T-cell (primary cell): ENCODE data around the gene GOLGA6C. TPM values are rescaled to one million over a fixed set of nuclear protein-coding genes. Genes with fewer than 3 reads are reported as not detected.
A peak's percentile ranks its signal among the peaks of the same experiment; 100 is the strongest.
"Not testable (repeated sequence)": the region's sequence is repeated elsewhere in the genome, so short reads cannot be mapped to it uniquely, and the experiment has no call there.

Experiments used
- ATAC-seq, 4 experiments: fragments of 200-7000 bp in 3 of 4; fragments of 150-1000 bp in 1 of 4; cut with Tn5 transposase; replicated peaks in 1 of 4; 1 replicate in 3 of 4; 2 replicates in 1 of 4; pipeline ENCODE4 v1.10.0; 2021; ENCODE audit warnings: moderate library complexity in 3 of 4, mild to moderate bottlenecking in 2 of 4, moderate number of reproducible peaks in 1 of 4
- CTCF ChIA-PET, 2 donors: fragments of 300-600 bp; sonication (Branson Sonifier 250); formaldehyde crosslinking; loops; one replicate each; lab custom pipeline; 2022; ENCODE audit warnings: antibody characterized with exemption in 2 of 2; lab: Charles Lee
- POLR2A ChIA-PET, 2 donors: fragments of 300-600 bp; sonication (Branson Sonifier 250); formaldehyde crosslinking; loops; one replicate each; lab custom pipeline; 2022; ENCODE audit warnings: antibody characterized with exemption in 2 of 2; lab: Charles Lee
- DNase-seq, 35 experiments: peaks; one replicate each; pipeline versions ENCODE4 v3.0.0 to v3.0.0-alpha.2; 2013 to 2023
- H3K27ac ChIP-seq: one replicate; pipeline ENCODE4 v1.5.1; 2013; ENCODE audit warnings: low read length
- H3K27me3 ChIP-seq, 2 experiments: replicated peaks in 1 of 2; 1 replicate in 1 of 2; 2 replicates in 1 of 2; pipeline versions ENCODE4 v1.6.1 to v1.7.0; 2013; ENCODE audit warnings: low read length in 1 of 2, mixed read lengths in 1 of 2; ENCODE audit not compliant: control insufficient read depth in 2 of 2, insufficient read depth in 2 of 2; ENCODE audit errors: extremely low read depth in 1 of 2
- H3K36me3 ChIP-seq, 2 donors: 1 replicate in 1 of 2; 2 replicates in 1 of 2; pipeline versions ENCODE4 v1.6.1 to v1.7.0; 2013; ENCODE audit warnings: low read length in 1 of 2; ENCODE audit not compliant: control insufficient read depth in 2 of 2, insufficient read depth in 1 of 2; ENCODE audit errors: extremely low read depth in 1 of 2
- H3K4me1 ChIP-seq, 2 experiments: 1 replicate in 1 of 2; 2 replicates in 1 of 2; pipeline versions ENCODE4 v1.6.1 to v1.7.0; 2013; ENCODE audit warnings: low read length in 2 of 2, mixed read lengths in 1 of 2; ENCODE audit not compliant: insufficient read depth in 2 of 2, control insufficient read depth in 1 of 2; ENCODE audit errors: extremely low read depth in 1 of 2
- H3K4me3 ChIP-seq, 2 donors: 1 replicate in 1 of 2; 2 replicates in 1 of 2; pipeline versions ENCODE4 v1.5.1 to v1.7.0; 2013; ENCODE audit warnings: mild to moderate bottlenecking in 2 of 2, low read length in 1 of 2, moderate library complexity in 1 of 2; ENCODE audit not compliant: control insufficient read depth in 1 of 2; ENCODE audit errors: extremely low read depth in 1 of 2
- H3K9me3 ChIP-seq: 2 replicates; pipeline ENCODE4 v1.7.0; 2013
- H3K27ac Mint-ChIP-seq, 2 donors: one replicate each; pipeline ENCODE4 v1.8.0; 2020 to 2021; ENCODE audit warnings: mild to moderate bottlenecking in 2 of 2, mixed read lengths in 2 of 2
- H3K27me3 Mint-ChIP-seq, 2 donors: one replicate each; pipeline ENCODE4 v1.8.0; 2021 to 2022; ENCODE audit warnings: mixed read lengths in 2 of 2
- H3K36me3 Mint-ChIP-seq: one replicate; pipeline ENCODE4 v1.8.0; 2021; ENCODE audit warnings: mixed read lengths
- H3K4me1 Mint-ChIP-seq, 3 donors: one replicate each; pipeline ENCODE4 v1.8.0; 2020 to 2022; ENCODE audit warnings: mixed read lengths in 3 of 3, mild to moderate bottlenecking in 1 of 3
- H3K4me3 Mint-ChIP-seq, 3 donors: one replicate each; pipeline ENCODE4 v1.8.0; 2020 to 2022; ENCODE audit warnings: mild to moderate bottlenecking in 3 of 3, mixed read lengths in 3 of 3, moderate library complexity in 3 of 3
- H3K9me3 Mint-ChIP-seq, 3 donors: one replicate each; pipeline ENCODE4 v1.8.0; 2020 to 2022; ENCODE audit warnings: mixed read lengths in 3 of 3
- WGBS: methylation state at CpG from one replicate; pipeline ENCODE4 v1.1.5; 2013; ENCODE audit warnings: missing lambda C conversion rate; ENCODE audit not compliant: insufficient coverage; 5-methylcytosine and 5-hydroxymethylcytosine counted together
- total RNA-seq, 35 experiments: library from RNA in 6 of 35; stranded (reverse) in 6 of 35; fragments of 120-200 nt in 1 of 35; gene quantifications; one replicate each; pipeline versions ENCODE4 v1.2.1 to v1.2.4 and lab custom pipeline; 2013 to 2026

GOLGA6C gene
- total RNA-seq = not detected
- not detected for total RNA-seq (2013)
- 0 to 0.18 (median 0) reads per million in 29 experiments for total RNA-seq (lab: John Stamatoyannopoulos, UW)

- H3K27ac Mint-ChIP-seq, H3K36me3 Mint-ChIP-seq, ATAC-seq, DNase-seq, H3K4me3 Mint-ChIP-seq, H3K36me3 ChIP-seq, POLR2A ChIA-PET, H3K27me3 Mint-ChIP-seq, H3K4me3 ChIP-seq, CTCF ChIA-PET, H3K4me1 ChIP-seq, H3K9me3 Mint-ChIP-seq, H3K27ac ChIP-seq, H3K9me3 ChIP-seq, H3K27me3 ChIP-seq, H3K4me1 Mint-ChIP-seq: not testable (repeated sequence)
- WGBS = no CpG with 5 or more reads among the region's 2 CpGs
Measured at GRCh38 chr15:75258034-75258433, at the start of gene GOLGA6C. Gene GOLGA6C, plus strand, starts transcription at chr15:75258334. Its CDS starts 265 bp downstream, at chr15:75258599.

GRCh38 chr15:75208501-75209288 is 49.4 kb upstream of the GOLGA6C start:
- Mint-ChIP-seq H3K36me3 (peaks cover 21% of the 10 kb centered on the region), H3K4me1 (peaks cover 34 to 45% (median 40%) of the 10 kb centered on the region in 3 donors), H3K27ac (peak overlapping the region in 1 of 2 donors; percentile 66), H3K9me3 (no peaks in the 10 kb centered on the region), H3K4me3 (no peak overlapping the region), H3K27me3 (no peaks in the 10 kb centered on the region)
- DNase-seq (no peak), ATAC-seq (no peak)
- Histone ChIP-seq H3K9me3 (no peaks in the 10 kb centered on the region), H3K27ac (no peak overlapping the region), H3K27me3 (peaks cover 0 to 2% of the 10 kb centered on the region in 2 experiments), H3K4me1 (peaks cover 5 to 35% of the 10 kb centered on the region in 2 experiments), H3K4me3 (no peak overlapping the region), H3K36me3 (peaks cover 41 to 71% of the 10 kb centered on the region in 2 donors)
- CTCF ChIA-PET = interaction anchor here (0.6 to 1.0 kb wide), 3 partner anchors 97 to 288 kb away, joined by 3 to 4 read pairs (median 4); partner anchors contain the start of gene PPCDC (in 1 of the 2)
- 95% methylated on average over 31 of the region's 32 CpGs for WGBS
- POLR2A ChIA-PET = interaction anchor here in 1 of 2 donors (0.5 to 0.6 kb wide), 2 partner anchors 38 to 155 kb away, joined by 5 to 7 read pairs; no protein-coding TSS in a partner anchor

GRCh38 chr15:75209289-75209676 is 48.9 kb upstream of the GOLGA6C start:
- no peak overlapping the region for H3K4me3 ChIP-seq

GRCh38 chr15:75210811-75211230 is 47.3 kb upstream of the GOLGA6C start:
- no peak for ATAC-seq
- POLR2A ChIA-PET = no interaction called here

More at GRCh38 chr15:75209289-75209676, 48.9 kb upstream of the GOLGA6C start:
- Mint-ChIP-seq H3K36me3 (peaks cover 21% of the 10 kb centered on the region), H3K4me3 (no peak overlapping the region), H3K9me3 (no peaks in the 10 kb centered on the region), H3K27ac (peak overlapping the region in 1 of 2 donors; percentile 66), H3K4me1 (peaks cover 28 to 39% (median 34%) of the 10 kb centered on the region in 3 donors), H3K27me3 (no peaks in the 10 kb centered on the region)
- H3K4me1 ChIP-seq = peaks cover 0 to 29% of the 10 kb centered on the region in 2 experiments
- no peak overlapping the region for H3K27ac ChIP-seq
- 80% methylated on average over 7 of the region's 8 CpGs for WGBS
- peaks cover 0 to 2% of the 10 kb centered on the region in 2 experiments for H3K27me3 ChIP-seq
- ATAC-seq (no peak), DNase-seq (no peak)
- no peaks in the 10 kb centered on the region for H3K9me3 ChIP-seq
- ChIA-PET CTCF (interaction anchor here (0.6 to 1.0 kb wide), 2 partner anchors 186 to 287 kb away, joined by 4 read pairs; partner anchors contain the start of gene PPCDC (in 1 of the 2)), POLR2A (interaction anchor here in 1 of 2 donors (0.7 kb wide), 1 partner anchor 201 kb away, joined by 3 read pairs; no protein-coding TSS in a partner anchor)
- H3K36me3 ChIP-seq = peaks cover 45 to 71% of the 10 kb centered on the region in 2 donors

GRCh38 chr15:75211436-75212199 is 46.5 kb upstream of the GOLGA6C start:
- POLR2A ChIA-PET = interaction anchor here in 1 of 2 donors (0.5 kb wide), 1 partner anchor 393 kb away, joined by 5 read pairs; no protein-coding TSS in a partner anchor
- Mint-ChIP-seq H3K4me1 (peaks cover 18 to 29% (median 22%) of the 10 kb centered on the region in 3 donors), H3K9me3 (no peaks in the 10 kb centered on the region), H3K27me3 (no peaks in the 10 kb centered on the region), H3K27ac (no peak overlapping the region), H3K36me3 (peaks cover 21% of the 10 kb centered on the region), H3K4me3 (no peak overlapping the region)
- Histone ChIP-seq H3K36me3 (peaks cover 46 to 62% of the 10 kb centered on the region in 2 donors), H3K27me3 (peaks cover 0 to 2% of the 10 kb centered on the region in 2 experiments), H3K4me3 (no peak overlapping the region), H3K27ac (no peak overlapping the region), H3K4me1 (peaks cover 0 to 20% of the 10 kb centered on the region in 2 experiments), H3K9me3 (no peaks in the 10 kb centered on the region)
- CTCF ChIA-PET = no interaction called here
- 85% methylated on average over 5 of the region's 9 CpGs for WGBS
- ATAC-seq = no peak
- no peak for DNase-seq

More at GRCh38 chr15:75210811-75211230, 47.3 kb upstream of the GOLGA6C start:
- no peaks in the 10 kb centered on the region for H3K9me3 Mint-ChIP-seq
- Histone ChIP-seq H3K27ac (no peak overlapping the region), H3K36me3 (peaks cover 50 to 70% of the 10 kb centered on the region in 2 donors), H3K4me1 (peaks cover 0 to 20% of the 10 kb centered on the region in 2 experiments), H3K27me3 (peaks cover 0 to 2% of the 10 kb centered on the region in 2 experiments), H3K9me3 (no peaks in the 10 kb centered on the region), H3K4me3 (no peak overlapping the region)
- no peak overlapping the region for H3K27ac Mint-ChIP-seq
- no peaks in the 10 kb centered on the region for H3K27me3 Mint-ChIP-seq
- CTCF ChIA-PET = no interaction called here
- peaks cover 21% of the 10 kb centered on the region for H3K36me3 Mint-ChIP-seq
- H3K4me1 Mint-ChIP-seq = peaks cover 18 to 29% (median 22%) of the 10 kb centered on the region in 3 donors
- no peak for DNase-seq
- WGBS = 44% methylated on average over 3 of the region's 7 CpGs
- no peak overlapping the region for H3K4me3 Mint-ChIP-seq
